Astrocyte (in vitro differentiated cells and primary cell): ENCODE measurements around the gene COL11A2. TPM values are rescaled to one million over a fixed set of nuclear protein-coding genes. Genes with fewer than 3 reads are reported as not detected.

Experiments used
- DNase-seq: peaks from one replicate; pipeline ENCODE4 v3.0.0-alpha.2; 2010; ENCODE audit warnings: low read depth
- FAIRE-seq: peaks from 2 replicates; lab custom pipeline; 2011; peaks lifted over from hg19 to GRCh38; lab: Jason Lieb, UNC
- H2AFZ ChIP-seq: 2 replicates; pipeline ENCODE4 v1.6.0; 2012; ENCODE audit warnings: low read depth, low read length, inconsistent platforms
- H3K27ac ChIP-seq: 2 replicates; pipeline ENCODE4 v1.5.1; 2011; ENCODE audit warnings: low read depth, low read length, inconsistent platforms
- H3K27me3 ChIP-seq: 2 replicates; pipeline ENCODE4 v1.6.0; 2011; ENCODE audit warnings: low read length, inconsistent platforms; ENCODE audit not compliant: insufficient read depth
- H3K36me3 ChIP-seq: 2 replicates; pipeline ENCODE4 v1.5.1; 2011; ENCODE audit warnings: low read length, inconsistent platforms; ENCODE audit not compliant: insufficient read depth
- H3K4me1 ChIP-seq: 2 replicates; pipeline ENCODE4 v1.5.1; 2011; ENCODE audit warnings: low read length, inconsistent platforms; ENCODE audit not compliant: insufficient read depth
- H3K4me2 ChIP-seq: 2 replicates; pipeline ENCODE4 v1.6.0; 2012; ENCODE audit warnings: low read length, inconsistent platforms
- H3K4me3 ChIP-seq: 2 replicates; pipeline ENCODE4 v1.5.1; 2011; ENCODE audit warnings: low read depth, mild to moderate bottlenecking, low read length, inconsistent platforms; ENCODE audit not compliant: insufficient read depth
- H3K79me2 ChIP-seq: 2 replicates; pipeline ENCODE4 v1.6.0; 2012; ENCODE audit warnings: mild to moderate bottlenecking, low read length, inconsistent platforms; ENCODE audit not compliant: insufficient read depth
- H3K9ac ChIP-seq: 2 replicates; pipeline ENCODE4 v1.6.0; 2012; ENCODE audit warnings: mild to moderate bottlenecking, low read length, inconsistent platforms
- H3K9me3 ChIP-seq: 2 replicates; pipeline ENCODE4 v1.5.1; 2012; ENCODE audit warnings: low read depth, mild to moderate bottlenecking, low read length, inconsistent platforms; ENCODE audit not compliant: insufficient read depth
- H4K20me1 ChIP-seq: 2 replicates; pipeline ENCODE4 v1.6.0; 2012; ENCODE audit warnings: low read length, inconsistent platforms; ENCODE audit not compliant: insufficient read depth
- H3K27ac Mint-ChIP-seq: one replicate; pipeline ENCODE4 v1.8.0; 2021; ENCODE audit warnings: mild to moderate bottlenecking, mixed read lengths; ENCODE audit not compliant: unreplicated experiment
- H3K27me3 Mint-ChIP-seq: one replicate; pipeline ENCODE4 v1.8.0; 2021; ENCODE audit warnings: low read depth, mixed read lengths; ENCODE audit not compliant: unreplicated experiment
- H3K36me3 Mint-ChIP-seq: one replicate; pipeline ENCODE4 v1.8.0; 2021; ENCODE audit warnings: low read depth, mixed read lengths; ENCODE audit not compliant: unreplicated experiment
- H3K4me1 Mint-ChIP-seq: one replicate; pipeline ENCODE4 v1.8.0; 2021; ENCODE audit warnings: low read depth, mixed read lengths; ENCODE audit not compliant: unreplicated experiment
- H3K4me3 Mint-ChIP-seq: one replicate; pipeline ENCODE4 v1.8.0; 2021; ENCODE audit warnings: mild to moderate bottlenecking, moderate library complexity, mixed read lengths; ENCODE audit not compliant: unreplicated experiment
- H3K9me3 Mint-ChIP-seq: one replicate; pipeline ENCODE4 v1.8.0; 2021; ENCODE audit warnings: mild to moderate bottlenecking, mixed read lengths; ENCODE audit not compliant: unreplicated experiment
- EZH2 ChIP-seq: IDR thresholded peaks from 2 replicates; pipeline ENCODE4 v1.6.1; 2012; ENCODE audit warnings: mild to moderate bottlenecking, low read length, inconsistent platforms; ENCODE audit not compliant: insufficient read depth
- total RNA-seq: library from RNA; stranded (reverse); gene quantifications from 2 replicates; pipeline ENCODE4 v1.2.1, GENCODE V29; 2021
- TF ChIP-seq, protein P1 (sequence below): IDR thresholded peaks from 2 replicates; pipeline ENCODE4 v1.5.1; 2011; ENCODE audit warnings: low read depth, mild to moderate bottlenecking, inconsistent platforms, low read length, moderate library complexity; ENCODE audit not compliant: insufficient read depth

The COL11A2 gene
- total RNA-seq, 1 donor from 2014 or later: 1.3 TPM

GRCh38 chr6:33211666-33212422 is 19.6 kb upstream of the COL11A2 start:
- Histone ChIP-seq H4K20me1 (peaks cover 13% of the 10 kb centered on the region), H3K9ac (no peak overlapping the region), H3K4me1 (peaks cover 16% of the 10 kb centered on the region), H2AFZ (no peak overlapping the region), H3K27me3 (no peaks in the 10 kb centered on the region), H3K79me2 (peaks cover 26% of the 10 kb centered on the region), H3K4me3 (no peak overlapping the region), H3K9me3 (no peaks in the 10 kb centered on the region), H3K27ac (no peak overlapping the region), H3K36me3 (peaks cover 13% of the 10 kb centered on the region), H3K4me2 (no peak overlapping the region)
- TF ChIP-seq EZH2: no peak
- TF ChIP-seq, protein P1, sequence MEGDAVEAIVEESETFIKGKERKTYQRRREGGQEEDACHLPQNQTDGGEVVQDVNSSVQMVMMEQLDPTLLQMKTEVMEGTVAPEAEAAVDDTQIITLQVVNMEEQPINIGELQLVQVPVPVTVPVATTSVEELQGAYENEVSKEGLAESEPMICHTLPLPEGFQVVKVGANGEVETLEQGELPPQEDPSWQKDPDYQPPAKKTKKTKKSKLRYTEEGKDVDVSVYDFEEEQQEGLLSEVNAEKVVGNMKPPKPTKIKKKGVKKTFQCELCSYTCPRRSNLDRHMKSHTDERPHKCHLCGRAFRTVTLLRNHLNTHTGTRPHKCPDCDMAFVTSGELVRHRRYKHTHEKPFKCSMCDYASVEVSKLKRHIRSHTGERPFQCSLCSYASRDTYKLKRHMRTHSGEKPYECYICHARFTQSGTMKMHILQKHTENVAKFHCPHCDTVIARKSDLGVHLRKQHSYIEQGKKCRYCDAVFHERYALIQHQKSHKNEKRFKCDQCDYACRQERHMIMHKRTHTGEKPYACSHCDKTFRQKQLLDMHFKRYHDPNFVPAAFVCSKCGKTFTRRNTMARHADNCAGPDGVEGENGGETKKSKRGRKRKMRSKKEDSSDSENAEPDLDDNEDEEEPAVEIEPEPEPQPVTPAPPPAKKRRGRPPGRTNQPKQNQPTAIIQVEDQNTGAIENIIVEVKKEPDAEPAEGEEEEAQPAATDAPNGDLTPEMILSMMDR: no peak
- H3K4me3 Mint-ChIP-seq: peak overlapping the region; percentile 27
- FAIRE-seq: no peak
- peaks cover 15% of the 10 kb centered on the region for H3K36me3 Mint-ChIP-seq
- no peaks in the 10 kb centered on the region for H3K9me3 Mint-ChIP-seq
- no peak overlapping the region for H3K27ac Mint-ChIP-seq
- peaks cover 8% of the 10 kb centered on the region for H3K4me1 Mint-ChIP-seq
- H3K27me3 Mint-ChIP-seq: peaks cover 25% of the 10 kb centered on the region
- DNase-seq: no peak

DNA sequence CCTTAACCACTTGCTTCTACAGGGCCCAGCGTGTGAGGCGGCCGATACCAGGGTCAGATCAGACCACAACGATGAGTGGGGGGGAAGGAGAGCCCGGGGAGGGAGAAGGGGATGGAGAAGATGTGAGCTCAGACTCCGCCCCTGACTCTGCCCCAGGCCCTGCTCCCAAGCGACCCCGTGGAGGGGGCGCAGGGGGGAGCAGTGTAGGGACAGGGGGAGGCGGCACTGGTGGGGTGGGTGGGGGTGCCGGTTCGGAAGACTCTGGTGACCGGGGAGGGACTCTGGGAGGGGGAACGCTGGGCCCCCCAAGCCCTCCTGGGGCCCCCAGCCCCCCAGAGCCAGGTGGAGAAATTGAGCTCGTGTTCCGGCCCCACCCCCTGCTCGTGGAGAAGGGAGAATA is 18.9 kb upstream of the COL11A2 start:
- H3K27me3 Mint-ChIP-seq: peaks cover 19% of the 10 kb centered on the region
- FAIRE-seq: no peak

More for the DNA sequence above, 18.9 kb upstream of the COL11A2 start:
- Mint-ChIP-seq H3K4me1 (peaks cover 14% of the 10 kb centered on the region), H3K27ac (no peak overlapping the region), H3K36me3 (peaks cover 15% of the 10 kb centered on the region), H3K4me3 (no peak overlapping the region), H3K9me3 (peaks cover 2% of the 10 kb centered on the region)
- Histone ChIP-seq H3K36me3 (peaks cover 13% of the 10 kb centered on the region), H3K4me2 (no peak overlapping the region), H2AFZ (no peak overlapping the region), H3K27ac (no peak overlapping the region), H3K9me3 (no peaks in the 10 kb centered on the region), H3K27me3 (no peaks in the 10 kb centered on the region), H3K79me2 (peaks cover 26% of the 10 kb centered on the region), H4K20me1 (peaks cover 13% of the 10 kb centered on the region), H3K4me3 (no peak overlapping the region), H3K4me1 (peaks cover 23% of the 10 kb centered on the region), H3K9ac (no peak overlapping the region)
- no peak for DNase-seq
- TF ChIP-seq, protein P1: no peak
- no peak for TF ChIP-seq EZH2
